A549 (cell line): ENCODE results near the gene ZMYND8. TPM values are rescaled to one million over a fixed set of nuclear protein-coding genes. Genes with fewer than 3 reads are reported as not detected.

Experiments
- ATAC-seq, 2 experiments: fragments of 200-7000 bp in 1 of 2; fragments of >200 bp in 1 of 2; cut with Nextera tagmentation in 1 of 2; cut with Tn5 transposase in 1 of 2; 3 replicates each; pipeline versions ENCODE4 v1.8.0 to v1.9.1; 2018 to 2020; ENCODE audit warnings: mild to moderate bottlenecking in 1 of 2, moderate library complexity in 1 of 2
- CTCF ChIA-PET: fragments of 300-600 bp; sonication (Branson Sonifier 250); formaldehyde crosslinking; extraction: SDS; loops from one replicate; lab custom pipeline; 2021; ENCODE audit warnings: antibody characterized with exemption, inconsistent platforms; lab: Yijun Ruan, JAX
- POLR2A ChIA-PET: fragments of 350-600 bp; formaldehyde crosslinking; extraction: SDS; loops from one replicate; lab custom pipeline; 2021; ENCODE audit warnings: antibody characterized with exemption, inconsistent platforms; lab: Yijun Ruan, JAX
- DNase-seq, 2 experiments: peaks; one replicate each; pipeline versions ENCODE4 v3.0.0 to v3.0.0-alpha.2; 2011 to 2016; ENCODE audit warnings: low read depth in 1 of 2, low spot score in 1 of 2
- FAIRE-seq: peaks from 2 replicates; lab custom pipeline; 2011; peaks lifted over from hg19 to GRCh38; lab: Jason Lieb, UNC
- H3K27ac ChIP-seq, 2 experiments: fragments of >200 bp; sonication (Bioruptor Twin); formaldehyde crosslinking; 3 replicates each; pipeline ENCODE4 v1.5.1; 2016 to 2017
- H3K4me1 ChIP-seq: fragments of >200 bp; sonication (Bioruptor Twin); formaldehyde crosslinking; 3 replicates; pipeline ENCODE4 v1.6.1; 2016
- H3K4me2 ChIP-seq: fragments of >200 bp; sonication (Bioruptor Twin); formaldehyde crosslinking; 3 replicates; pipeline ENCODE4 v1.6.1; 2016
- H3K4me3 ChIP-seq: fragments of >200 bp; sonication (Bioruptor Twin); formaldehyde crosslinking; 3 replicates; pipeline ENCODE4 v1.5.1; 2016
- H3K9me3 ChIP-seq: fragments of >200 bp; sonication (Bioruptor Twin); formaldehyde crosslinking; 3 replicates; pipeline ENCODE4 v1.6.1; 2016
- CBX8 ChIP-seq: fragments of 200-600 bp; sonication (generic); IDR thresholded peaks from 2 replicates; pipeline ENCODE4 v1.6.1; 2016
- CHD2 ChIP-seq: fragments of 150-350 bp; IDR thresholded peaks from 2 replicates; pipeline ENCODE4 v1.6.1; 2014; ENCODE audit warnings: low read length; ENCODE audit not compliant: partially characterized antibody
- EHMT2 ChIP-seq: fragments of 200-600 bp; sonication (generic); IDR thresholded peaks from 2 replicates; pipeline ENCODE4 v1.6.1; 2016; ENCODE audit warnings: antibody characterized with exemption, low read depth, mild to moderate bottlenecking, moderate library complexity
- EP300 ChIP-seq, 2 experiments: fragments of >200 bp; sonication (Bioruptor Twin); formaldehyde crosslinking; IDR thresholded peaks; 2 replicates in 1 of 2; 3 replicates in 1 of 2; pipeline ENCODE4 v1.6.1; 2016 to 2017
- FOSB ChIP-seq: fragments of 250-450 bp; sonication (Bioruptor Pico); IDR thresholded peaks from 2 replicates; pipeline ENCODE4 v1.5.0; 2020; ENCODE audit warnings: mild to moderate bottlenecking, moderate library complexity
- FOSL2 ChIP-seq, 2 experiments: fragments of 450-650 bp in 1 of 2; fragments of >200 bp in 1 of 2; sonication (Bioruptor Twin) in 1 of 2; formaldehyde crosslinking; IDR thresholded peaks; 2 replicates each; pipeline versions ENCODE4 v1.5.0 to v1.6.1; 2016 to 2020; ENCODE audit warnings: mild to moderate bottlenecking in 1 of 2, moderate library complexity in 1 of 2
- FOXS1 ChIP-seq: fragments of 250-450 bp; sonication (Bioruptor Pico); IDR thresholded peaks from 2 replicates; pipeline ENCODE4 v1.5.0; 2020; ENCODE audit warnings: mild to moderate bottlenecking, moderate library complexity
- GATA3 ChIP-seq: IDR thresholded peaks from 2 replicates; pipeline ENCODE4 v1.6.1; 2012; ENCODE audit warnings: borderline replicate concordance
- HDAC2 ChIP-seq: fragments of 200-600 bp; sonication (generic); IDR thresholded peaks from 2 replicates; pipeline ENCODE4 v1.6.1; 2016
- HOXA7 ChIP-seq: fragments of 250-450 bp; sonication (Bioruptor Pico); IDR thresholded peaks from 2 replicates; pipeline ENCODE4 v1.5.0; 2020; ENCODE audit warnings: mild to moderate bottlenecking, moderate library complexity
- JUNB ChIP-seq: fragments of >200 bp; sonication (Bioruptor Twin); formaldehyde crosslinking; IDR thresholded peaks from 2 replicates; pipeline ENCODE4 v1.6.1; 2016
- KDM1A ChIP-seq: fragments of 200-600 bp; sonication (generic); IDR thresholded peaks from 2 replicates; pipeline ENCODE4 v1.6.1; 2016; ENCODE audit warnings: low read depth, mild to moderate bottlenecking
- KDM5A ChIP-seq: fragments of 200-600 bp; sonication (generic); IDR thresholded peaks from 2 replicates; pipeline ENCODE4 v1.6.1; 2016; ENCODE audit warnings: antibody characterized with exemption, mild to moderate bottlenecking
- MAFK ChIP-seq: fragments of 450-650 bp; IDR thresholded peaks from 2 replicates; pipeline ENCODE4 v1.6.1; 2014; ENCODE audit not compliant: partially characterized antibody
- MAZ ChIP-seq: fragments of 150-350 bp; IDR thresholded peaks from 2 replicates; pipeline ENCODE4 v1.6.1; 2014; ENCODE audit warnings: antibody characterized with exemption, low read depth, low read length, borderline replicate concordance
- NPAS2 ChIP-seq: fragments of 250-450 bp; sonication (Bioruptor Pico); IDR thresholded peaks from 2 replicates; pipeline ENCODE4 v1.8.0; 2022; ENCODE audit warnings: mild to moderate bottlenecking, moderate library complexity, borderline replicate concordance
- NR3C1 ChIP-seq: fragments of >200 bp; sonication (Bioruptor Twin); formaldehyde crosslinking; IDR thresholded peaks from 3 replicates; pipeline ENCODE4 v1.6.1; 2017
- PHF8 ChIP-seq: fragments of 200-600 bp; sonication (generic); IDR thresholded peaks from 2 replicates; pipeline ENCODE4 v1.6.1; 2016; ENCODE audit warnings: low read depth, mild to moderate bottlenecking, antibody characterized with exemption, moderate library complexity, borderline replicate concordance
- RARB ChIP-seq: fragments of 250-450 bp; sonication (Bioruptor Pico); IDR thresholded peaks from 2 replicates; pipeline ENCODE4 v1.8.0; 2021; ENCODE audit warnings: mild to moderate bottlenecking, moderate library complexity
- RCOR1 ChIP-seq: fragments of 150-350 bp; IDR thresholded peaks from 2 replicates; pipeline ENCODE4 v1.6.1; 2014; ENCODE audit warnings: antibody characterized with exemption, low read length, low read depth
- SREBF2 ChIP-seq: fragments of 450-650 bp; IDR thresholded peaks from 2 replicates; pipeline ENCODE4 v1.6.1; 2014; ENCODE audit warnings: mild to moderate bottlenecking, moderate library complexity
- TFCP2L1 ChIP-seq: fragments of 250-450 bp; sonication (Bioruptor Pico); IDR thresholded peaks from 2 replicates; pipeline ENCODE4 v1.5.0; 2021; ENCODE audit warnings: mild to moderate bottlenecking
- ZC3H11A ChIP-seq: fragments of 450-650 bp; IDR thresholded peaks from 2 replicates; pipeline ENCODE4 v1.6.1; 2014; ENCODE audit warnings: antibody characterized with exemption, mild to moderate bottlenecking
- ZFP36 ChIP-seq: fragments of 450-650 bp; IDR thresholded peaks from 2 replicates; pipeline ENCODE4 v1.6.1; 2014; ENCODE audit warnings: borderline replicate concordance; ENCODE audit not compliant: partially characterized antibody
- ZNF302 ChIP-seq: fragments of 250-450 bp; sonication (Bioruptor Pico); IDR thresholded peaks from 2 replicates; pipeline ENCODE4 v1.9.0; 2021; ENCODE audit warnings: inconsistent platforms, mild to moderate bottlenecking, moderate library complexity
- ZSCAN20 ChIP-seq: fragments of 250-450 bp; sonication (Bioruptor Pico); IDR thresholded peaks from 2 replicates; pipeline ENCODE4 v1.8.0; 2022; ENCODE audit warnings: mild to moderate bottlenecking, moderate library complexity
- WGBS: methylation state at CpG from one replicate; pipeline ENCODE4 v1.1.6; 2017; ENCODE audit errors: missing lambda C conversion rate; 5-methylcytosine and 5-hydroxymethylcytosine counted together
- polyA plus RNA-seq, 4 experiments: library from polyadenylated mRNA; depleted of rRNA in 3 of 4; stranded (reverse); fragments of >200 nt; fragmentation: RNase III in 1 of 4; extraction: RNeasy Plus Mini Kit Qiagen cat#74134 plus additional on column Dnase treatment in 1 of 4; gene quantifications; 2 replicates in 3 of 4; 3 replicates in 1 of 4; pipeline ENCODE4 v1.2.3, GENCODE V29; 2011 to 2017
- TF ChIP-seq, protein P1 (sequence below): fragments of 200-600 bp; sonication (generic); IDR thresholded peaks from 2 replicates; pipeline ENCODE4 v1.6.1; 2016; ENCODE audit warnings: antibody characterized with exemption, mild to moderate bottlenecking, moderate library complexity
- TF ChIP-seq, protein P2 (sequence below): IDR thresholded peaks from 2 replicates; pipeline ENCODE4 v1.6.1; 2012; ENCODE audit warnings: low read depth, borderline replicate concordance
- TF ChIP-seq, protein P3 (sequence below): fragments of 250-450 bp; sonication (Bioruptor Pico); IDR thresholded peaks from 2 replicates; pipeline ENCODE4 v1.5.0; 2021; ENCODE audit warnings: mild to moderate bottlenecking, moderate library complexity, borderline replicate concordance
- TF ChIP-seq, protein P4 (sequence below): IDR thresholded peaks from 2 replicates; pipeline ENCODE4 v1.6.1; 2012
- TF ChIP-seq, protein P5 (sequence below): fragments of 250-450 bp; sonication (Bioruptor Pico); IDR thresholded peaks from 2 replicates; pipeline ENCODE4 v1.5.0; 2020; ENCODE audit warnings: low read depth, mild to moderate bottlenecking, moderate library complexity

The ZMYND8 gene
- polyA plus RNA-seq, 2 of the 4 experiments (the other 2 are of a cell fraction), result 10.4 to 24.9 TPM

DNA sequence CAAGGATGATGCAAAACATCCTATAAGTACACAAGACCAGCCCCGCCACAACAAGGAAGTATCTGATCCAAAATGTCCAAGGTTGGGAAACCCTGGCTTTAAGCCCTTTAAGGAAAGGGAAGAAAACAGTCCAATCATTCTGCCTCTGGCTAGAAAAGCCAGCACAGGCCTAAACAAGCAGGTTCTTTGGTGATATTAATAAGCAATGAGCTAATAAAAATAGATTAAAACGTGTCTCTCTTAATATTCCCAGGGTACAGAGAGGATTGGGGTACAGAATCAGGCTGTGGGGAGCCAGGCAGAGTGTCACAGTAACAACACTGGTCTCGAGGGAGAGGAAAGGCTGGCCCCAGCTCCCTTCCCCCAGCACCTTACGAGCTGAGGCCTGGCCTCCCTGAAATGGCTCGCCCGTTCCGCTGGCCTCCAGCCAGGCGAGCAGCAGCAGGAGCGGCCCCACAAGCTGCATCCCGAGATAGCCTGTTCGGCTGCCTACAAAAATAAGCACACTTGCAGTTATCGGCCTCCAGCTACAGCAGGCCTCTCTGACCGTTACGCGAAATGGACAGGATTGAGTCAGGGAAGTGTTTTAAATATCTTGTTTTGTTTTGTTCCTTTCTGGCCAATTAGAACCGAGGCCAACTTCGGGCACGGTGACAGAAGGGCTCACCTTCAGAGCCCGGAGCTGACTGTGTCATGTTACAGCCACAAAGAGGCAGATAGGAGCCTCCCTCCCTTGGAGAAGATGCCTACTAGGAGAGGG, 4.0 kb upstream of the ZMYND8 start (continued):
- TF ChIP-seq, protein P1, sequence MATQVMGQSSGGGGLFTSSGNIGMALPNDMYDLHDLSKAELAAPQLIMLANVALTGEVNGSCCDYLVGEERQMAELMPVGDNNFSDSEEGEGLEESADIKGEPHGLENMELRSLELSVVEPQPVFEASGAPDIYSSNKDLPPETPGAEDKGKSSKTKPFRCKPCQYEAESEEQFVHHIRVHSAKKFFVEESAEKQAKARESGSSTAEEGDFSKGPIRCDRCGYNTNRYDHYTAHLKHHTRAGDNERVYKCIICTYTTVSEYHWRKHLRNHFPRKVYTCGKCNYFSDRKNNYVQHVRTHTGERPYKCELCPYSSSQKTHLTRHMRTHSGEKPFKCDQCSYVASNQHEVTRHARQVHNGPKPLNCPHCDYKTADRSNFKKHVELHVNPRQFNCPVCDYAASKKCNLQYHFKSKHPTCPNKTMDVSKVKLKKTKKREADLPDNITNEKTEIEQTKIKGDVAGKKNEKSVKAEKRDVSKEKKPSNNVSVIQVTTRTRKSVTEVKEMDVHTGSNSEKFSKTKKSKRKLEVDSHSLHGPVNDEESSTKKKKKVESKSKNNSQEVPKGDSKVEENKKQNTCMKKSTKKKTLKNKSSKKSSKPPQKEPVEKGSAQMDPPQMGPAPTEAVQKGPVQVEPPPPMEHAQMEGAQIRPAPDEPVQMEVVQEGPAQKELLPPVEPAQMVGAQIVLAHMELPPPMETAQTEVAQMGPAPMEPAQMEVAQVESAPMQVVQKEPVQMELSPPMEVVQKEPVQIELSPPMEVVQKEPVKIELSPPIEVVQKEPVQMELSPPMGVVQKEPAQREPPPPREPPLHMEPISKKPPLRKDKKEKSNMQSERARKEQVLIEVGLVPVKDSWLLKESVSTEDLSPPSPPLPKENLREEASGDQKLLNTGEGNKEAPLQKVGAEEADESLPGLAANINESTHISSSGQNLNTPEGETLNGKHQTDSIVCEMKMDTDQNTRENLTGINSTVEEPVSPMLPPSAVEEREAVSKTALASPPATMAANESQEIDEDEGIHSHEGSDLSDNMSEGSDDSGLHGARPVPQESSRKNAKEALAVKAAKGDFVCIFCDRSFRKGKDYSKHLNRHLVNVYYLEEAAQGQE, result no peak
- TF ChIP-seq FOSL2 (IDR thresholded peaks at IDR 0.05) (no peak), FOSL2 (CRISPR knock-in tag; IDR thresholded peaks at IDR 0.05) (peak; percentile 39), EHMT2 (no peak), EP300 (IDR thresholded peaks at IDR 0.05) (peak; percentile 25 to 95; a peak in 3 of 5 replicates), ZFP36 (no peak), ZC3H11A (no peak), HDAC2 (no peak), CHD2 (no peak), NR3C1 (no peak), KDM5A (no peak), CBX8 (no peak), JUNB (peak; percentile 59)
- TF ChIP-seq, protein P2, sequence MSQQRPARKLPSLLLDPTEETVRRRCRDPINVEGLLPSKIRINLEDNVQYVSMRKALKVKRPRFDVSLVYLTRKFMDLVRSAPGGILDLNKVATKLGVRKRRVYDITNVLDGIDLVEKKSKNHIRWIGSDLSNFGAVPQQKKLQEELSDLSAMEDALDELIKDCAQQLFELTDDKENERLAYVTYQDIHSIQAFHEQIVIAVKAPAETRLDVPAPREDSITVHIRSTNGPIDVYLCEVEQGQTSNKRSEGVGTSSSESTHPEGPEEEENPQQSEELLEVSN, result peak; percentile 16
- TF ChIP-seq, all 56 proteins: peak for 26

DNA sequence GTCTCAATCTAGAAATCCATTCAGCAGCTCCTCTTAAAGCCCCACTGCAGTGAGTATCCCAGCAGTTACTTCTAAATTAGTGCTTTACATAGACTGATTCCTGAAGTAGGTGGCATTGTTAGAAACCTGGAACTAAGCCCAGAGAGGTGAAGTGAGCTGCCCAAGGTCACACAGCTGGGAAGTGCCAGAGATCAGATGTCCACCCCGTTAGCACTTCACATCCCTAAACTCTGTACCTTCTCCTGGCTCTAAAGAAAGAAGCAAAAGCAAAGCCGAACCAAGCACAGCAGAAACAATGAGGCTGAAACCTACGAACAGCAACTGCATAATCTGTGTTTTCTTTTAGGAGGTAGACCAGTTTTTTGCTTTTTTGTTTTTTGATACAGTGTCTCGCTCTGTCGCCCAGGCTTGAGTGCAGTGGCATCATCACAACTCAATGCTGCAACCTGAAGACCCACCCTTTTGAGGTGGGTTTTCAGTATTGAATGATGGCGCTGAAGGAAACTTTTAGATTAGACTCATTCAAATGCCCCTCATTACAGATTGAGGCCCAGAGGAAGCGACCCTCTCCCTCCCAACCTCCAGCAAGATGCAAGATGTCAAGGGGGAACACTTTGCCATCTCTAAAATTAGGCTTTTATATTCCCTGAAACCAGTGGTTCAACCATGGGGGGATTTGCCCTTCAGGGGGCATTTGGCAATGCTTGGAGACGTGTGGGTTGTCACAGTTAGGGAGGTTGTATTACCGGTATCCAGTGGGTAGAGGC, 3.2 kb upstream of the ZMYND8 start:
- Histone ChIP-seq H3K27ac (peak overlapping the region; percentile 100), H3K9me3 (no peaks in the 10 kb centered on the region), H3K4me2 (peak overlapping the region; percentile 68), H3K4me1 (peaks cover 83% of the 10 kb centered on the region), H3K4me3 (no peak overlapping the region)
- WGBS, result 23% methylated on average over 9 of the region's 9 CpGs
- ChIA-PET POLR2A (interaction anchor here (0.7 to 6.4 kb wide), 20 partner anchors 8 to 261 kb away, joined by 3 to 83 read pairs (median 6); partner anchors contain the start of gene NCOA3), CTCF (interaction anchor here (0.9 to 14.5 kb wide), 9 partner anchors 11 to 219 kb away, joined by 3 to 137 read pairs (median 5); no protein-coding TSS in a partner anchor)
- DNase-seq, result no peak
- peak in 1 of 2 experiments; percentile 1; a peak in 1 of 6 replicates for ATAC-seq
- no peak for FAIRE-seq
- no peak for TF ChIP-seq FOXS1 (CRISPR knock-in tag)
- TF ChIP-seq HOXA7 (CRISPR knock-in tag), result peak; percentile 85
- no peak for TF ChIP-seq MAFK
- TF ChIP-seq PHF8, result no peak
- TF ChIP-seq MAZ, result no peak
- TF ChIP-seq GATA3, result no peak; the same call in 1 of the 2 replicates
- no peak for TF ChIP-seq SREBF2
- peak; percentile 91 for TF ChIP-seq KDM1A
- TF ChIP-seq, protein P3, sequence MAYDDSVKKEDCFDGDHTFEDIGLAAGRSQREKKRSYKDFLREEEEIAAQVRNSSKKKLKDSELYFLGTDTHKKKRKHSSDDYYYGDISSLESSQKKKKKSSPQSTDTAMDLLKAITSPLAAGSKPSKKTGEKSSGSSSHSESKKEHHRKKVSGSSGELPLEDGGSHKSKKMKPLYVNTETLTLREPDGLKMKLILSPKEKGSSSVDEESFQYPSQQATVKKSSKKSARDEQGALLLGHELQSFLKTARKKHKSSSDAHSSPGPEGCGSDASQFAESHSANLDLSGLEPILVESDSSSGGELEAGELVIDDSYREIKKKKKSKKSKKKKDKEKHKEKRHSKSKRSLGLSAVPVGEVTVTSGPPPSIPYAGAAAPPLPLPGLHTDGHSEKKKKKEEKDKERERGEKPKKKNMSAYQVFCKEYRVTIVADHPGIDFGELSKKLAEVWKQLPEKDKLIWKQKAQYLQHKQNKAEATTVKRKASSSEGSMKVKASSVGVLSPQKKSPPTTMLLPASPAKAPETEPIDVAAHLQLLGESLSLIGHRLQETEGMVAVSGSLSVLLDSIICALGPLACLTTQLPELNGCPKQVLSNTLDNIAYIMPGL (CRISPR knock-in tag), result no peak
- no peak for TF ChIP-seq RCOR1
- TF ChIP-seq KDM5A, result no peak
- 0 out of 2 replicates have a peak, but pooled peaks have one; percentile 29 for TF ChIP-seq NPAS2 (CRISPR knock-in tag)
- TF ChIP-seq RARB (CRISPR knock-in tag), result no peak; the same call in 1 of the 2 replicates
- TF ChIP-seq, protein P4, sequence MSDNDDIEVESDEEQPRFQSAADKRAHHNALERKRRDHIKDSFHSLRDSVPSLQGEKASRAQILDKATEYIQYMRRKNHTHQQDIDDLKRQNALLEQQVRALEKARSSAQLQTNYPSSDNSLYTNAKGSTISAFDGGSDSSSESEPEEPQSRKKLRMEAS, result no peak
- TF ChIP-seq TFCP2L1, result peak; percentile 72; the same call in 1 of the 2 replicates
- TF ChIP-seq CBX8, result no peak
- TF ChIP-seq FOSB, result peak; percentile 72; the same call in 1 of the 2 replicates
- TF ChIP-seq ZSCAN20 (CRISPR knock-in tag), result peak; percentile 7; the same call in 1 of the 2 replicates
- TF ChIP-seq ZNF302 (CRISPR knock-in tag), result peak; percentile 79; the same call in 1 of the 2 replicates
- no peak for TF ChIP-seq JUNB
- TF ChIP-seq, protein P5, sequence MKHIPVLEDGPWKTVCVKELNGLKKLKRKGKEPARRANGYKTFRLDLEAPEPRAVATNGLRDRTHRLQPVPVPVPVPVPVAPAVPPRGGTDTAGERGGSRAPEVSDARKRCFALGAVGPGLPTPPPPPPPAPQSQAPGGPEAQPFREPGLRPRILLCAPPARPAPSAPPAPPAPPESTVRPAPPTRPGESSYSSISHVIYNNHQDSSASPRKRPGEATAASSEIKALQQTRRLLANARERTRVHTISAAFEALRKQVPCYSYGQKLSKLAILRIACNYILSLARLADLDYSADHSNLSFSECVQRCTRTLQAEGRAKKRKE (CRISPR knock-in tag), result peak; percentile 78; the same call in 1 of the 2 replicates
